IPS-NIHi7 (cell line): ENCODE results near the gene ITPKB.
"Not testable (repeated sequence)": the region's sequence is repeated elsewhere in the genome, so short reads cannot be mapped to it uniquely, and the experiment has no call there.

Source experiments
- DNase-seq: peaks from one replicate; pipeline ENCODE4 v3.0.0; 2012; ENCODE audit warnings: mixed read lengths; ENCODE audit errors: extremely low spot score

Gene ITPKB

DNA sequence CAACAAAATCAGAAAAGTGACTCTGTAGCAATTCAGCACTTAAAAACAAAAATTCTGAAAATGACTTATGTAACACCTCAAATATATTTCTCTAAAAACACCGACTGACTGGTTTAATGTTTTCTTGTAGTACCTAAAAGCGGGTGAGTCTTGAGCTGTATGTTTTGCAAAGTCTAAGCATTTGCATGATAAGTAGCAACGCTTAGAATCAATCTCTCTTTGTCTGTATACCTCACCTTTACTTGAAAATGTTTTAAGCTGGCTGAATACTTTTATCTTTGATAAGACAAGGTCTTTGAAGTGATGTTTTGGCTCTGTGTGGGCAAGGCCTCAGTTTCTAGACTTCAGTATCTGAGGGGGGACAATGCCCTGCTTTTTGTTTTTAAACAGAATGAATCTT is 8.2 kb downstream of the ITPKB start:
- DNase-seq = no peak

DNA sequence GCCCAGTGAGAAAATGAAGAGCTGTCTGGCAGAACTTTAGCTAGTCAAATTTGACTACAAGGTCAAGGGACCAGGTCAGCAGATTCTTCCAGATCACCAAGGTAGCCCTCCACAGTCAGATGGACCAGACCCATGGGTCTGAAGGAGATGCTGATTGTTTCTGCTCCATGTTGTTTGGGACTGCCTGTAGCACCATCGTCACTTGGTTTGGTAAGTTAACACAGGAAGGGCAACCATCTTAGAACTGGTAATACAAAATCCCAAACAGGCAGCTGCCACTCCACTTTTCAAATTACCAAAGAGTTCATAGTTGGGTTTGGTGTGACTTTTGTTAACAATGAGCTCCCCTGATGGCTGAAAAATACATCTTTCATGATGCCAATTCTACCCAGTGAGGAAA is 9.0 kb downstream of the ITPKB start:
- no peak for DNase-seq

DNA sequence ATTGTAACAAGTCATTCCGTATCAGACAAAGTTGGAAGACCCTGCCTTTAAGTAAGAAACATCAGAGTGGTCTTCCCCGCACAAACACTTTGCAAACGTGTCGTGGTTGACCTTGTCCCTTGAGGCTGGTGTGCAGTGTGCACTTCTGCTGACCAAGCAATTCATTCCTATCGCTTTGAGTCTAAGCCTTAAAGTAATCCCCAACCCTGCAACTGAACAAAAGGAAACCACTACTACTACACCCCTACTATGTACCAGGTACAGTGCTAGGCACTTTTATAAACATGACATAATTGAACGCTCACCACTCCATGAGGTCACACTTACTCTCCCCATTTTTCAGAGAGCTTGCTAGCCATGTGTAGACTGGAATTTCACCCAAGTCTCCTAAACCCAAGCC is 10.6 kb downstream of the ITPKB start:
- no peak for DNase-seq

DNA sequence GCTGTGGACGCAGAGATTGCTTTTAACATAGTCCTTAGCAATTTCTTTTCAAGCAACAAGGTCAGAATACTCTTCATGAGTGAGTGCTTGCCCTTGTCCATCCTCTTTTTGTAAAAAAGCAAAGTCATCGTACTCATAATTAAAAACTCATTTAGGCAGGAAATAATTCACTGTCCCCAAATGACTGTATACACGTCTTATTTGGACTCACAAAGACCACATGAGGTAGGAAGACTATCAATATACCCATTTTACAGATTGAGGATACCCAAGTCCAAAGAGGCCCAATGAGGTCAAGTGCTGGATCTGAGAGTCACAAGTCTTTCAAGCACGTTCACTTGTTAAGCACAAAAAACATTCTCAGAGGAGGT is 13.2 kb downstream of the ITPKB start:
- DNase-seq = no peak

DNA sequence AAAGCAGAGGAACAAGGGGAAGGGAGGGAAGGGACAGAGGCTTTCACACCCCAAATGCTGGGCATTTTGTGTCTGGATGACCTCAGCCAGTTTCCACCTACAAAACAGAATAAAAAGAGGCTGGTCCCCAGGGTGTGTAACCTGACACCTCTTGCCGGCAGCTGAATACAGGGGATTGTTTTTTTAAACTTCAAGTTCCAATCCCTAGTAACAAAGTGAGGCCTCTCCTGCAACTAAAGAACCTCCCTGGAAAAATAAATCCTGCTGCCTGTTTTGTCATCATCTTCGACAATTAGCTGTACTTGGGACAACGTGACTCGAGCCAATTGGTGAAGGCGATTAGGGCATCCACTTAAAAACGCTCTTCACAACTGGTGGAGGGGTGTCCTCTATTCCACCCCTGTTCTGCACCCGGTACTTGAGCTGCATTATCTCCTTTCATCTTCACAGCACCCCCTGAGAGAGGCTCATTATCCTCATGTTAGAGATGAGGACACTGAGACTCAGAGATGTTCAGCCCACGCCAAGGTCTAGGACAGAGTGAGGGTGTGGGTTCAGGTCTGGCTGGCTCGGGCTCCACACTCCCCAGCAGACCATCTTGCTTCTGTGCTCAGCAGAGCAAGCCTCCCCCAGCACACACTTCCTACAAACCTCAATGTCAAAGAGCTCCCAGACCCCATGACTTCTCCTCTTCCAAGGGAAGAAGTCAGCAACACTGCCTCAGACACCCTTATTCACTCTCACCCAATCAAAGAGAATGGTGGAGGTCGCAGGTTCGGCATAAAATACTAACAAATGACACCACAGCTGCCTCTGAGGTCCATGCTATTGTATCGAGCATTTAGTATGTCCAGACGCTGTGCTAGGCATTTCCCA is 15.2 kb downstream of the ITPKB start:
- DNase-seq = peak; percentile 82

DNA sequence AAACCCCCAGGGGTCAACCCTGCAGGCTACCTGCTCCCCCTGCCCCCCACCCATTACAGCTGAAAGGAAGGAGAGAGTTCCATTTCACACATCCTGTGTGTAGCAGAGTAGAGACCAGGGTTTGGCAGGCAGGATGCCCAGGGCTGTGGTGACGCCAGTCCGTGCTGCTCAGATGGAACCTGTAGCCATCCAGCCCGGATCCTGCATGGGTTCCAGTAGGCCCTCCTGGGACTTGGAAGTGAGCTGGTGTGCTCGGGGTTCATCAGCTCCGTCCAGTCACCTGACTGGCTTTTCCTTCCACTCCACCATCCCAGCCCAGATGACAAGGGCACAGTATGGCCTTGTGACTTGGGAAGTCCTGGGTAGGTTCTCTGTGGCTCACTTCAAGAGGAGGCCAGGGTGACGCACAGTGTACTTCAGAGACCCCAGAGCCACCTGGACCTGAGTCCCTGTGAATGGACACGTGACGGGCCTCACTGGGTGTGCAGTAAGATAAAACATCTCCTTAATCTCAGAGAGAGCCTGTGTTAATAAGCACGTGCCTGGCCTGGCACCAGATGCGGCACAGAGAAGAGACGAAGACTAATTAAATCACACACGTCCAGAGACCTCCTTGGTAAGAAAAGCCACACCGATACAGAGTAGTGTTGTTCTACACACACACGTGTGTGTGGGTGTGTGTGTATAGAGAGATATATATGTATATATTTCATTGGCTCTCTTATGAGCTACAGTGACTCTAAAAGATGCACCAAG is 16.0 kb downstream of the ITPKB start:
- no peak for DNase-seq

DNA sequence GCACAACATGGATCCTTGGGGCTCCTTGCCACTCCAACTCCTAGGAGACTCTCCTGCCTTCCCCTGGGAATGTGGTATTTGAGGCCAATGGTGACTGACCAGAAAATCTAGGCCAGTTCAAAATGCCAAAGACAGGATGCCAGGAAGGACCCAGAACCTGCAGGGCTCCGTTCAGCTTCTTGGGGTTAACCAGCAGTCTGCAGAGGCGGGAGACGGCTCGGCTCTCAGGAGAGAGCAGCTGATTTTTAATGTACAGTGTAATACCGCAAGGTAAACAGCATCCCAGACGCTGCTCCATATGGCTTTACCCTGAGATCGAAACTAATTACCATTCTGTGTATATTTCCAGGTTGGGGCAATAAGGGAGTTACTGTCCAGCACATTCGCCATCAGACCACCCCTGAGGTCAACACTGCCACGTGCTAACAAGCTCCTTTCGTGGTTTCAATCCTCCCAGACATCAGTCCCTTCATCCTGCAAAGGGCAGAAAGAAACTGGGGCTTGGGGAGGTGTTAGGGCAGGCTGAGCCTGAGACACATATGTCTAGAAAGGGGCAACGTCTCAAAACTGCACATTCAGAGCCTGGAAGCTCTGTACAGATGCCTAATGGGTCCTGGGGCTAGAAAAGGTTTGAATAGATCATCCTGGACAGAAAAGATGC is 16.7 kb downstream of the ITPKB start:
- no peak for DNase-seq

DNA sequence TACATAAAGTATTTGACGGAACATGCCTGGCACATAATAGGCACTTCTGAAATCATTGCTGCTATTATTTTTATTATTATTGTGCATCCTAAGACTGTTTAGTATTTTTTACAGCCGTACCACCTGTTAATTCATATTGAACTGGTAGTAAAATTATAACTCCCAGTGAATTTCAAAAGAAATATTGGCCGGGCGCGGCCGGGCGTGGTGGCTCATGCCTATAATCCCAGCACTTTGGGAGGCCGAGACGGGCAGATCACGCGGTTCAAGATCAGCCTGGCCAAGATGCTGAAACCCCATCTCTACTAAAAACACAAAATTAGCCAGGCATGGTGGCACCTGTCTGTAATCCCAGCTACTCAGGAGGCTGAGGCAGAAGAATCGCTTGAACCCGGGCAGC is 18.5 kb downstream of the ITPKB start:
- not testable (repeated sequence) for DNase-seq

DNA sequence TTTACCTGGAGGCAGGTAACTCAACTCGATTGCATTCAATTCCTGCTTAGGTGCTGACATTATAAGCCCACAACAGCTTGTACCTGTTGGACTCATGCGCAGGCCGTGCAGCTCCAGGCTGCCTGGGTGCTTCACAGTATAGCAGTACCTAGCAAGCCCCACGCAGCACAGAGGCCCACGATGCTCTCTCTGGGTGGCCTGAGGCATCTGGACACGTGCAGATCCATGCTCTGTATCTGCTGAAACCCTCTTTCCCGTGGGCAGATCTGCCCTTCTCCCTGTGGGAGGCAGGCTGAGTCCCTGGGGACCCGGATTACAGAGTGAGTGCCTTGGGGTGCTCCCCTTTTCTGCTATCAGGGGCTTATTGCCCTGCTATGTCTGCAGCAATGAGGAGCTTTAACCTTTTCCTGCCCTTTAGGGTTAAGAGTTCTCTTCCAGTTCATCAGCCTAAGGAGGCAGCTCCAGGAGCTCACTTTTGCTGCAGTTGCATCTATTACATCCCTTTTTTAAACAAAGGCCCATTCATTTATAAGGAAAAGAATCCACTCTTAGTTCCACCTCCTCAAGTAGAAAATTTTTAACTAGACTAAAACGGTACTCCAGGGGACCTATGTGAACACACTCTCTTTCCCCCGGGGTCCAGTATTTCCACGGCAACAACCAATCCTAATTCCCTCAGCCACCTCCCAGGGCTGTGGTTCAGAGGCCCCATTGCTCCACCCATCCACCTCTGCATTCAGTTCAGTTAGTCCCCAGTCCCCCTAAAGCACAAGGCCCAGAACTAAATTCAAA is 19.3 kb downstream of the ITPKB start:
- DNase-seq = no peak

DNA sequence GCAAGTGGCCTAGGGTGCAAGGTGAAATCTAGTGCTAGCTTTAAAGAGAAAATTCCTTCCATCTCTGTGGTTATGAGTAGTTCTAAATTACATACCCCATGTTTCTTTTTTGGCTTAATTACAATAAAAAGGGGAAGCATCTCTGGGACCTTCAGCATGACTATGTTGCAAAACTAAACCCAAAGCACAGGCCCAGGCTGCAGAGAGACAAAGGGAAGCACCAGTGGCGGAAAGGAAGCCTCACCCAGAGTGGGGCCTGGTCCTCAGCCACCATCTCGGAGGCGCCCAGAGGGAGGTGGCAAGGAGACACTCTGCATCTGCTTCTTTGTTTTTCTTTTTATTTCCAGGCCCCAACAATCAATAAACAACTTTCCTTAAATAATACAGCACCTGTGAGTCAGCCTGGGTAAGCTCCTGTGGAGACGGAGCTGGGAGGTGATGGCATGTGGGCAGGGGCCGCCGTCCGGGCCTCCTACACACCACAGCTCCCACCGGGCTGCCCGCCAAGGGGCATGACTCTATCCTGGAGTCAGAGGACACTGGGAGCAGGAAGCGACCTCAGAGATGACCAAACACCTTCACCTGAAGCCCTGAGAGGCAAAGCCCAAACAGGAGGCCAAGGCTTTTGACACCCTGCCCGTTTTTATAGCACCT is 21.7 kb downstream of the ITPKB start:
- DNase-seq = no peak

DNA sequence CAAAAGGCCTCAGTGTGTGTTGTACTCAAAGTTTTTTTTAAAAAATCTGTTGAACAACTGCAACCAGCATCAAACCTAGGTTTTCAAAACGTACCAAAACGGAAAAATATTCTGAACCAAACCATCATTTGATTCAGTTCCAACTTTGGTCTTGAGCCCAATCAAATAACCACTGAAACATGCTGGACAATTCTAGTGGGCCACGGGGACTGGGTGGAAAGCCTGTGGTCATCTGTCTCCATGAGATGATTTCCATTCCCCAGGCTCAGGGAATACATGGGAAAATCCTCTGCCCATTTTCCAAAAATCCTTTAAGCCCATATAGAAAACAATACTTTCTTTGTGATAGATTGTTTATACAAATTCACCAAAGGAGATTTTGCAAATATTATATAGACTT is 22.5 kb downstream of the ITPKB start:
- no peak for DNase-seq

DNA sequence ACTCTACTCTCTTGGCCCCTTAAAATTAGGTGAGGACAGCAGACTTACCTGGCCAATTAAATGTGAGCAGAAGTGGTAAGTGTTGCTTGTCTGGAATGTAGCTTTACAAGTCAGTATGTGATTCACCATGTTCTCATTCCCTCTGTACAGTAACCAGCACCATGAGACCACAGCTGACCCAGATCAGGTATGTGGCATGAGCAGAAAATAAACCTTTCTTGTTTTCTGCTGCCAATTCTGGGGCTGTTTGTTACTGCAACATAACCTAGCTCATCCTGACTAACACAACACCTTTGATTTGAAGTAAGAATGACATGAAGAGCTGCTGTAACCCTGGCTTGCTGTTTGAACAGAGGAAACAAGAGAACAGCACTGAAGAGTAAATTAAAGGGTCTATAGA is 24.9 kb downstream of the ITPKB start:
- DNase-seq = no peak

DNA sequence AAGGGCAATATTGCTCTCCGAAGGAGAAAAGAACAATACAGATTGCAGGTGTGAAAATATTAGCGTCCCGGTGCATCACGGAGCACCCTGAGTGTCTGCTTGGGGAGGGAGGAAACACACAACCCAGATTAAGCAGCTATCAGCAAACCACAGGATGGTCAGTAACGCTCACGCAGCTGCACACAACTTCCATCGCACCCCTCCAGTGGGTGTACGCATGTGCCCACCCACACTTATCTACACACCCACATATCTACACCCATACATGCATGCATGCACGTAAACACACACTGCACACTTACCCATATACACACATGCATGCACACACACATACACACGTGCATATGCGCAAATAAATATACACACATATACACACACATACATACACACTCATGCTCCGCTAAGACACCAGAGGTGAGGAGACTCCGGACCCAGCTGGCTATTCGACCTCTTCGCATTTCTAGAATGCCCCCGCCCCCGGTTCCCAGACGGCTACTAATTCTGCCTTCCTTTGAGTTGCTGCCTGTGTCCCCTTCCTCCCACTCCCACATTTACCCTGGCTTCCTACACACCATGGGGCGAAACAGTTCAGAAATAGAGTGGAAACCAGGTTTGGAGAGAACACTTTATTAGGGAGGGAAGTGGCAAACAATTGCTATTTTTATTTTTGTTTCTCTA is 26.2 kb downstream of the ITPKB start:
- no peak for DNase-seq

DNA sequence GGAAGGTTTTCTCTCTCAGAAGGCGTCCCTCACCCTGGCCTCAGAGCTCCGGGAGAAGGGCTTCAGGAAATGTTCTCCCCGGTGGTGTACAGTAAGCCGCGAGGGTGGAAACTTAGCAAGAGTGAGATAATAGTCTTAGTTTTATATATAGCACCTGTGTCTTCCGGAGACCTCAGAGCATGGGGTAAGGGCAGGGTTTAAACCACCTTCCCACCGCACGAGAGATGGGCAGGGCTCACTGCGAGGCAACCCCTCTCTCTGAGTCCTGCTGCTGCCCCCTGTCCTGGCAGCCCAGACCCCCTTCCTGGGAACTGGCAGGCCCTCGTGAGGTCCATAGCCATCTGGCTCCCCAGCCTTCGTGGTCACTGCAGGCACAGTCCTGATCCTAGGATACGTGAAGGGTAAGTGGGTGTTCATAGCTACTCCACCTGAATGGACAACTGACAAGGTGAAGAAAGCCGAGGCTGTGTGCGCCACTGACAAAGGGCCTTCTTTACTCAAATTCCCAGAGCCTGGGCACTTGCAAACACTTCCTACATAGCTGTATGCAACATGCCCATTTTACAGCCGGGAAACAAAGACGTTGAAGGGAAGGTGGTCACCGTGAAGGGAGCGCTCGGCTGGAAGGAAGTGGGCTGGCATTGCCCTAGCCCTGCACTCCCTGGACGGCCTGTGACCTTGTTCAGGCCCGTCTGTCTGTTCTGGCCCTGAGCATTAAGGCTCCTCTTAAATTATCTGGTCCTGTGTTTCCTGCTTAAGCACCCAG is 26.9 kb downstream of the ITPKB start:
- DNase-seq = no peak

DNA sequence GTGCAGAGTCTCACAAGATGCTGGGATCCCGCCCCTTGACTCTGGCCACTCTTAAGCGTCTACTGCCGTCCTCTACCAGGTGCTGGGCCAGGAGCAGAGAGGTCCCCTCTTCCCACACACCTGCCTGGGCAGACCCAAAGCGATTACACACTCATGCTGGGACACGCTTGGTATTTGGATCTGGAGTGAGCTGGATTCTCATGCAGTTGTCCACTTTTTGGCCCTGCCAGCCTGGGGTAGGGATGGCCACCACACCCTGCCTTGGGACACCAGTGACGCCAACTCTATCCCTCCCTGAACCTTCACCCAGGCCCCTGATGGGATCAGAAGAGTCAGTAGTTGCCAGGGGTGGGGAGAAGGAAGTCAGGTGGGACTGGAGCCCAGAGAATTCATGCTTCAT is 28.6 kb downstream of the ITPKB start:
- no peak for DNase-seq

DNA sequence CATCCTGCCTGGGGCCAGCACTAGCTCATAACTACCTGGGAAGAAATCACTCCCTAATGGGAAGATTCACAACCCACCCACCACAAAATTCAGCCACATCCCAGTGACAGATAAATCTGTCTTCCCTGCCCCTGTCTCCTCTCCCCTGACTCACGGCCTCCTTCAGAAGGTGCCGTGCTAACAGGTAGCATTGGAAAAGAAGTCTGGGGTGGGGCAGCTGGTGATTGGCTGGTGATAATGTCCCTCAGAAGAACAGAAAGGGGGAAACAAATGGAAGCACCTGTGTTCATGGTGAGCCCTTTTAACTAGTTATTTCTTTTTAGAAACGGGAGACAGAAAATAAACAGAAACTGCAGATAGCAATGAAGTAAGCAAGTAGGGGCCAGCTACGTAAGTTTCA is 29.1 kb downstream of the ITPKB start:
- DNase-seq = no peak

DNA sequence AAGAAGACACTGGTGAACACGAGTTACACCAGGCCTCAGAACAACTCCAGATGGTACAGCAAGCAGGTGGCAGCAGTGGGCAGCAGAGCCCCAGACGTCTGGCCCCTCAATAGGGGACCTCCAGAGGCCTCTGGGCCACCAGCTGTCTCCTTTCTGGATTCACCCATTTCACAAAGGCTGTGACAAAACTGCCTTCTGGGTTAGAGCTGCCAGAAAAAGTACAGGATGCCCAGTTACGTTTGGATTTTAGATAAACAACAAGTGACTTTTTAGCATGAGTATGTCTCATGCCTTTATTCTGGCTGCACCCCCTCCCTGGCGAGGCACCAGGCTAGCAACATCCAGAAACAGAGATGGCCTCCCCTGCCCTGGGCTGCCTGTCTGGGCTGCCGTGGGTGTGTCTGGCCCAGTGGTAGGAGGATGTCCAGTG is 30.1 kb downstream of the ITPKB start:
- DNase-seq = no peak

DNA sequence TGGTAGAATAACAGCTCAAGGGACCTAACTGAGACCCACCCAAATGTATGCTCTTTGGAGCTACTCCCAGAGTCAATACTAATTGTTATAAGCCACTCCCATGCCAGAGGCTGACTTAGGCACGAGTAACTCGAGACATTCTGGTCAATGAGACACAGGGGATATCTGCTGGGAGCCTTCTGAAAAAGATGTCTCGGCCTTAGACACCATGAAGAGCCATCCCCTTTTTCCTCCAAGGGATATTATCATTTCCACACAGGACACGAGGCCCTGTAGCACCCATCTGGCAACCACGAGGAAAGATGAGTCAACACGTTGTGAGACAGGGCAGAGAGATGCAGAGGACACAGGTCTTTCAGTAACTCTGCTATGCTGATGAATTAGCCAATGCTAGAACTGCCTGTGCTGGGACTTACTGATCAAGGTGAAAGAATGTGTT is 30.7 kb downstream of the ITPKB start:
- no peak for DNase-seq

DNA sequence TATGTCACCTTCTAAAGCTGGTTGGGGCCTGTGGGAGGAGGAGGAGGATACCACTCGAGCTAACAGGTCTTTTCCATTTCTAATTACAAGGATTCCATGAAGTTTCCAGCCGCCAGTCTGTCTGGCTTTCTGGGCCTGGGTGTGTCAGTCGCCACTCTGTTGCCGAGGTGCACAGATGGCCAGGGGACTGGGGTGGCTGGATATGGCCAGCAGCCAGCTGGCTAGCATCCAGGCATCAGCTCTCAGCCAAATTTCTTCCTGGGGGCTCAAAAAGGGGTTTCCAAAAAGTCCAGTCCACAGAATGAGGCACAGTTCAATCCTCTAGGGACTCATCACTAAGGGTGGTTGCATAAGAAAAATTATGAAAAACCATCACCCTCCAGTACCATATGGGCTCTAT is 32.4 kb downstream of the ITPKB start:
- no peak for DNase-seq
